Fibroblast of upper back skin (primary cell): Measurements from ENCODE around the gene SEMA5B.

Experiments
- DNase-seq: peaks from one replicate; pipeline ENCODE4 v3.0.0-alpha.2; 2013

SEMA5B gene

GRCh38 chr3:122886251-122886650, 141.3 kb downstream of the SEMA5B start:
- DNase-seq: no peak

DNA sequence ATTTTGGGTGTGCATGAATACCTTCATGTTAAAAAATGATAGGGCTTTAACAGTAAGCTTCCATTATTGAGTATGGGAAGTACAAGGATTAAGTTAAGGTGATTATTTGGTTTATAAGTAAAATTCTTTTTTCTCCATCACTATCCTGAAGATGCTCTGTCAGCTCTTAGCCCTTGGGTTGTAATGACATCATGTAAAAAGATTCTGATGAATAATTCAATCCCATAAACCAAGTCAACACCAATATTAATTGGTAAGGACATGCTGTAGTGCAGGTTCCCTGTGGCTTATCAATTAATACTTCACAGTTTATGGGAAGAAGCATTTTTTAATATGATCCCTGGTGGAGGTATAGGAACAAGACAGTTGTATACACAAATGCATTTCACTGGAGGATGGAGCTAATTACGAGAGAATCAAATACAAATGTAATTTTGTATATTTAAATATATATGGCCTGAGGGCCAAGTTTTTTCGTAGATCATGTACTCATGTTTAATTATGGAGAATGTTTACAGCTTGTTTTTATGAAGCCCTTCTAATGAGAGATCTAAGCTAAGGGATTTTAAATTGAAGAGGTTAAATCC, 145.1 kb downstream of the SEMA5B start:
- DNase-seq: no peak

DNA sequence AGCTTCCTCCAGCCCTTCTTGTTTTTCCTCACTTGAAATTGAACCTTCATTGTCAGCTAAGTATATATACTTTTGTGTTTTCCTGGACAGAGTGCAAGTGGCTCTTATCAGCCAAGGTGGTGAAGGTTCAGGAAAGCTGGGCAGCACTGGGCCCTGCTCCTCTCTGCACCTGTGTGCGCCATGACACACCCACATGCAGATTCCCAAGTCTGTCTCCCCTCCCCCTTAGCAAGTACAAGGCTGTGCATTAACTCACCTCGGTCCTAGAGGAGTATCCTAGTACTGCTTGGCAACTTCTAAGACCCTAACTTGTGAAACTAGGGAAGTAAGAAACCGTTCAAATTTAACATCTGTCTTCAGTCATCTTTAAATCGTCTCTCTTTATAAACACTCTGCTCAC, 146.9 kb downstream of the SEMA5B start:
- no peak for DNase-seq

DNA sequence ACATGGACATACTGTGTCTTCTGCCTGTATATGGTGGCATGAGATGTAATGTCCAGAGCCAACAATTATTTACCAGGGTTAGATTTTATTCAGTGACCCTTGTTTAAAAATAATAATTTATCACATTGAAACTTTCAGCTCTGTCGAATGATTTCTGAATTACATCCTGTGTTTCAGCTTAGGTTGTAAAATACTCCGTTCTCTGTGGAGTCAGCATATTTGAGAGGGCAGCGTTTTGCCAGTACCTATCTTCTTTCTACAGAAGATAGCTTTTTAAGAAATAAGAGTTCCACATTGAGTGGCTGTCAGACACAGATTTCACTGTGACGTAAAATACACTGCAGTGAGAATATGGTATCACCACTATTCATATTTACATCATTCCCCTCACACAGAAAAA, 147.4 kb downstream of the SEMA5B start:
- DNase-seq: no peak

- no peak for DNase-seq
These were observed 151.9 kb downstream of the SEMA5B start for GRCh38 chr3:122875547-122876127.

GRCh38 chr3:122873741-122874515, 153.6 kb downstream of the SEMA5B start:
- peak; percentile 21 for DNase-seq

GRCh38 chr3:122868322-122868721, 159.2 kb downstream of the SEMA5B start:
- DNase-seq: no peak

GRCh38 chr3:122864498-122864897, 163.1 kb downstream of the SEMA5B start:
- no peak for DNase-seq

- no peak for DNase-seq
These were observed 165.2 kb downstream of the SEMA5B start for GRCh38 chr3:122862381-122862780.
